Neural crest cell (in vitro differentiated cells): ENCODE results near the gene VSTM5. TPM values are rescaled to one million over a fixed set of nuclear protein-coding genes. Genes with fewer than 3 reads are reported as not detected.

ENCODE experiments used
- DNase-seq: peaks from one replicate; pipeline ENCODE4 v3.0.0; 2021; ENCODE audit warnings: low read depth, mixed read lengths, low spot score
- H3K27ac Mint-ChIP-seq: one replicate; pipeline ENCODE4 v1.8.0; 2021; ENCODE audit warnings: mild to moderate bottlenecking, mixed read lengths; ENCODE audit not compliant: unreplicated experiment
- H3K27me3 Mint-ChIP-seq: 2 replicates; pipeline ENCODE4 v1.8.0; 2021; ENCODE audit warnings: low read depth, mild to moderate bottlenecking, mixed read lengths
- H3K36me3 Mint-ChIP-seq: 2 replicates; pipeline ENCODE4 v1.8.0; 2021; ENCODE audit warnings: low read depth, mild to moderate bottlenecking, mixed read lengths
- H3K4me1 Mint-ChIP-seq: 2 replicates; pipeline ENCODE4 v1.8.0; 2021; ENCODE audit warnings: mixed read lengths
- H3K4me3 Mint-ChIP-seq: one replicate; pipeline ENCODE4 v1.8.0; 2021; ENCODE audit warnings: mild to moderate bottlenecking, mixed read lengths
- H3K9me3 Mint-ChIP-seq: 2 replicates; pipeline ENCODE4 v1.8.0; 2021; ENCODE audit warnings: mixed read lengths
- CTCF ChIP-seq: fragments of 200-600 bp; sonication (generic); conservative IDR thresholded peaks from 2 replicates; pipeline ENCODE4 v1.5.0; 2021; ENCODE audit warnings: antibody characterized with exemption, mild to moderate bottlenecking
- total RNA-seq: library from RNA; stranded (reverse); gene quantifications from 2 replicates; pipeline ENCODE4 v1.2.1, GENCODE V29; 2021

The VSTM5 gene
- total RNA-seq, 1 donor from 2014 or later = not detected

GRCh38 chr11:93832780-93833179 lies 17.6 kb downstream of the VSTM5 start:
- TF ChIP-seq CTCF = no peak
- Mint-ChIP-seq H3K36me3 (no peaks in the 10 kb centered on the region), H3K27ac (no peak overlapping the region), H3K27me3 (no peaks in the 10 kb centered on the region), H3K9me3 (no peaks in the 10 kb centered on the region), H3K4me1 (no peaks in the 10 kb centered on the region), H3K4me3 (no peak overlapping the region)
- DNase-seq = no peak

DNA sequence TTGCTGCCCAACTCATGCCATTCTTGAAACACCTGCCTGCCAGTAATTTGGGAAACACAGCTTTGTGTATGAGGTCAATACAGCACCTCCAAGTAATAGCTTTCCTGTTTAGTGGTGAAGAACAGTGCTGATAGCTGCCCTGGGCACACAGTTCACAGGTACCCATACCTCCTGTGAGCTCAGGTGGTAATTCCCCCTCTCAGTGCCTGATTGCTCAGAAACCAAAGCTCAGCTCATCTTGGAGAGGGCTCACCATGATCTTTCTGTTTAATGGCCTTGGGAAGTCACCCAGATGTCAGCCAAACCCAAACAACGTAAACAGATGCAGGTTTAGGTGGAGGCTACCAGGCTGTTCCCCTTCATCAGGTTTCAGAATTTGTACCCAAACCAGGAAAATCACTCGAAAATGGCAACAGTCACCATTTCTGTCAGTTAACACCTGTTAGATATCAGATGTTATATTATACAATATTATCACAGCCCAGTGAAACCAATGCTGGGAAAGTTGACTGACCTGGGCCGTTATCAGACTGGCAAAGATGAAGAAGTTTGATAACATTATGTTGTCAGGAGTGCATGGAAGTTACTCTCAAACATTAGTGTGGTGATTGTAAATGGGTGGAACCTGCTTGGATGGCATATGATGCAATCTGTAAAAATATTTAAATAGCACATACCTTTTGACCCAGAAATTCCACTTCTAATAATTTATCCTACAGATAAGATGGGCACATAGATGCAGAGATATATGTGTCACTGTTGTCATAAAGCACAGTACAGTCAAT lies 18.9 kb downstream of the VSTM5 start:
- H3K27ac Mint-ChIP-seq = no peak overlapping the region
- no peaks in the 10 kb centered on the region for H3K27me3 Mint-ChIP-seq
- no peak for DNase-seq
- no peak overlapping the region for H3K4me3 Mint-ChIP-seq
- no peak for TF ChIP-seq CTCF
- H3K36me3 Mint-ChIP-seq = no peaks in the 10 kb centered on the region
- no peaks in the 10 kb centered on the region for H3K9me3 Mint-ChIP-seq
- no peaks in the 10 kb centered on the region for H3K4me1 Mint-ChIP-seq

DNA sequence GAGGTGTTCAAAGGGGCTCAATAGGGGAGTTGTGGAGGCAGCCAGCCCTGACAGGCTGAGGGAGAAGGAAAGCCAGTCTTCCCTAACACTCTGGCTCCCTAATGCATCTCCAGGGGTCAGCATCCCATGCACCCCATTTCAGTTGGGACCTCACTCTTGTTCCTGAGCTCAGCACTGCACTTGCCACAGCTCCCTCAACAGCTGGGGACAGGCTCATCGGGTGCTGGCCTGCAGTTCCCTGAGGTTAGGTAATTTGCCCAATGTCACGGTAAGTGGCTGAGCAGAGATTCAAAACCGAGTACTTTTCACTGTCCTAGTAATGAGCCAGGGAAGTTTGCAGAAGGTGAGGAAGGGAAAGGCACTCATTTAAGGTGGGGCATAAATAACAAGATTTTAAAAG lies 20.8 kb downstream of the VSTM5 start:
- Mint-ChIP-seq H3K27me3 (no peaks in the 10 kb centered on the region), H3K4me1 (no peaks in the 10 kb centered on the region), H3K4me3 (no peak overlapping the region), H3K27ac (no peak overlapping the region), H3K9me3 (no peaks in the 10 kb centered on the region), H3K36me3 (no peaks in the 10 kb centered on the region)
- TF ChIP-seq CTCF = no peak
- no peak for DNase-seq

DNA sequence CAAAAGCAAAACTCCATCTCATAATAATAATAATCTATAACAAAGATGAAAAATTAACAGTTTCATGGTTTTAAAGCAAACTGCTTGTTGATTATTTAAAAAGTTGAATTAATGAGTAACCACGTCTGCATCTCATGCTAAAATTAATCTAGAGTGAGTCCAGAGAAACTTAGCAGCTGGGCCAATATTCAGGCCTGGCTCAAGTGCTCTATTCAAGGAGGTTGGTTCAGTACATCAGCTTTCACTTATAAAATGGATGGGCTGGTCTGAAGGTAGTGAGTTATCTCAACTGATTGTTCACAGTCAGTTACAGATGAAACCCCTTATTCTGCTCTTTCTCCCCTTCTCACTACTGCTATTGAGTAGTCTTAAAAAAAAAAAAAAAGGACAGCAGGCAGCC lies 23.1 kb downstream of the VSTM5 start:
- H3K4me1 Mint-ChIP-seq = no peaks in the 10 kb centered on the region
- no peaks in the 10 kb centered on the region for H3K27me3 Mint-ChIP-seq
- no peak overlapping the region for H3K4me3 Mint-ChIP-seq
- H3K27ac Mint-ChIP-seq = no peak overlapping the region
- no peaks in the 10 kb centered on the region for H3K9me3 Mint-ChIP-seq
- TF ChIP-seq CTCF = no peak
- DNase-seq = no peak
- H3K36me3 Mint-ChIP-seq = no peaks in the 10 kb centered on the region

DNA sequence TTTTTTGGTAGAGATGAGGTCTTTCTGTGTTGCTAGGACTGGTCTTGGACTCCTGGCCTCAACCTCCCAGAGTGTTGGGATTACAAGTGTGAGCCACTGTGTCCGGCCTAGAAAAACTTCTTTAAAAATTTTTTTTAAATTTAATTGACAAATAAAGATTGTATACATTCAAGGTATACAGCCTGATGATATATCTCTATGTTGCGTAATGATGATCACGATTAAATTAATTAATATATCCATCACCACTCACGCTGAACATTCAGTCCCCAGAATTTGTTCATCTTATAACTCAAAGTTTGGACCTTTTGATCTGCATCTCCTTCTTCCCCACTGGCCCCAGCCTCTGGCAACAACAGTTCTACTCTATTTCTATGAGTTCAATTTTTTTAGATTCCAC lies 27.2 kb downstream of the VSTM5 start:
- Mint-ChIP-seq H3K27me3 (no peaks in the 10 kb centered on the region), H3K4me1 (peaks cover 14% of the 10 kb centered on the region), H3K36me3 (peaks cover 2% of the 10 kb centered on the region), H3K27ac (no peak overlapping the region), H3K9me3 (no peaks in the 10 kb centered on the region), H3K4me3 (no peak overlapping the region)
- DNase-seq = no peak
- TF ChIP-seq CTCF = no peak
